HG03565 (cell line): ENCODE measurements around the gene MBOAT2.
"Not testable (repeated sequence)": the region's sequence is repeated elsewhere in the genome, so short reads cannot be mapped to it uniquely, and the experiment has no call there.

Experiments
- ATAC-seq: cut with Tn5 transposase; IDR thresholded peaks from one replicate; pipeline ENCODE4 v1.9.1; 2021; ENCODE audit warnings: mild to moderate bottlenecking, moderate library complexity; ENCODE audit not compliant: unreplicated experiment

Gene MBOAT2

DNA sequence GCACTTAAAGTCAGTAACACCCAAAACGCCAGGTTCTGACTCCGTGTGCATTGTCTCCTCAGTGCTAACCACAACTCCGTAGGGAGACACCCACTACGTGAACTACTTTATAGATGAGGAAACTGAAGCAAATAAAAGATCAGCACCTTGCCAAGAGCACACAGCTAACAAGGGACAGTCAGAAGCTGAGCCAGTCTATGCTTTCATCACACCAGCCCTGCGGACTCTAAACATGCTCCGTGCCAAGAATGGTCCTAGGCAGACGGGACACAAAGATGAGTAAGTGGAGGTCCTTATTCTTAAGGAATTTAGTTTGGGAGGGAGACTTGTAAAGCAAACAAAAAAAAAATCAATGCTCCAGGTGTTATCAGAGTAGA, 9.6 kb downstream of the MBOAT2 start:
- ATAC-seq: no peak

DNA sequence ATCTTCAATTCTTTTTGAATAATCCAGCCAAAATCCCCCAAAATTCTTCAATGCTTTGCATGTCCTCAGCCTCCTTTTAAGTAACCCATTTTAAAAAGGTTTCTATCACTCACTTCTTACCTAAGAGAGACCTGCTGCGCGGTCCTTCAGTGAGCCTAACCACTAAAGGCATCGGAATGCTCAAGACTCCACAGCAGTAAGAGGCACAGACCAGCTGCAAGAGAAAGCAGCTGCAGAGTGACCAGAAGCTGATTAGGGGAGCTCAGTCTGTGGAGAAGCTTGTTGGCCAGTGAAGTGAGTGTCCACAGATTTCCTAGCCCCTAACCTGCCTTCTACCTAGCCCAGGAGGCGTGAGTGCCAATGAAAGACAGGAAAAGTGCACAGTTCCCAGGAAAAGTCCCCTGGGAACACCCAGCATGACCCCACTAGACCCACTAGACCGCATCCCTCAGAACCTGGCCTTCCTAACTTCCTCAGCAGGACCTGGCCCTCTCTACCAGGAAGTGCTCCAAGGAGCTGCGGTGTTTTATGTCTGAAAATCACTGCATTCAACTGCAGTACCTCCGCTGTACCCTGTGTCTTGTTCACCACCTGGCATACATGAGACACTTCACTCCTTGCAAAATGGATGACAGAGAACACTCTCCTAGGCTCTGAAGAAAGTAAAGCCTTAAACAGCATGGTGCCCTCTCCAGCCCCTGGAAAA, 10.1 kb downstream of the MBOAT2 start:
- ATAC-seq: no peak

DNA sequence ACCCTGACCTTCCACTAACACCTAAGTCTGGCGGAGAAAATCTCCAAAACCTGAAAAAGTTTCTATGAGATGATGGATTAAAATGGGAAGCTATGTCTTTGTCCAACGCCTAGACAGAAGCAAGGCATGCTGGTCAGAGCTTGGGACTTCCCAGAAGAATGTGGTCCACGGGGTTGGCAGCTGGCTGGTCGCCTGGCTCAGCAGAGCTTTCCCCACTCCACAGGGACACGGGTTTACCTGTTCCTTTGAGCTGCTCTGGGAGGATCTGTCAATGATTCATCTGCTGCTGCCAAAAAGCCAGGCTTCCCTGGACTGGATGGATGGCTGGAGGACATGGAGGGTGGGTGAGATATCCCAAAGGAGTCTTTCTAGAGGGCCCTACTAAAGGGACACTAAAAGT, 10.8 kb downstream of the MBOAT2 start:
- ATAC-seq: no peak

DNA sequence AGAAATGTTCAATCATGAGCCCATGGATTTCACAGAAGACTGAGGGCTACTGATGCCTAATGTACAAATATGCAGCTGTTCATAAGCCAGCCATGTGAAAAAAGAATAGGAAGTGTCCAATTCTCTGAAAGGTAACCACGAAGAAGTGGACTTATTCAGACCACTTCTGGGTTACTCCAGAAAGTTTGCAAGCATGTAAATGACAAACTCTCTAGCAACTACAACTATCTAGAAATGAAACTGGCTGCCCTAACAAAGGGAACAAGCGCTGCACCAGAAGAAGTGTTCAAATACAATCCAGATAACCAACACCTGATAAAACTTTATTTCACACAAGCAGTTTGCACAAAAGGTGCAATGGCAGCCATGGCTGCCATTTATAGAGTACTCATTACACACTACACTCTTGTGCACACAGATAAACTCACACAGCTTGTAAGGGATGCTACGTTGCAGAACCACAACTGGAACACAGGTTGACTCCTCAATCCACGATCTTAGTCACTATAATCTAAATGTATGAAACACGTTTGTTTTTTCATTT, 13.9 kb downstream of the MBOAT2 start:
- ATAC-seq: no peak

GRCh38 chr2:8987410-8987809, 16.1 kb downstream of the MBOAT2 start:
- no peak for ATAC-seq

- no peak for ATAC-seq
Observed at GRCh38 chr2:8986327-8986976, 17.0 kb downstream of the MBOAT2 start.

GRCh38 chr2:8985561-8986326, 17.7 kb downstream of the MBOAT2 start:
- ATAC-seq: peak; percentile 32

DNA sequence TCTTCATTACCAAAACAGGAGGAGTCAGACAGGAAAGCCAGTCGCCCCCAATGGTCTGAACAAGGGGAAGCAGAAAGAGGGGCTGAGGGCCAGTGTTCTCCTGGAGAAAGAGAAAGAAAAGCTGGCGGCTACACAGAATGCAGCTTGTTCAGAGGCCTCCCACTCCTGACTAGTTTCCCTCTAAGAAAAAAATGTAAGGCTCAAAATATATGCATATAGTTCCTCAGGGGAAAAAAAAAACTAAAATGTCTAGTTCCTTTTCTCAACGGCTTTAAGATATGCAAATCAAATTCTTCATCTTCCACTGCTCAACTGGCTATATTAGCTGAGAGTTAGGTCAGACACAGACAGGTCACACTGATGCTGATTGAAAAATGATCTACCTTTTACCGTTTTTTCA, 18.6 kb downstream of the MBOAT2 start:
- no peak for ATAC-seq

DNA sequence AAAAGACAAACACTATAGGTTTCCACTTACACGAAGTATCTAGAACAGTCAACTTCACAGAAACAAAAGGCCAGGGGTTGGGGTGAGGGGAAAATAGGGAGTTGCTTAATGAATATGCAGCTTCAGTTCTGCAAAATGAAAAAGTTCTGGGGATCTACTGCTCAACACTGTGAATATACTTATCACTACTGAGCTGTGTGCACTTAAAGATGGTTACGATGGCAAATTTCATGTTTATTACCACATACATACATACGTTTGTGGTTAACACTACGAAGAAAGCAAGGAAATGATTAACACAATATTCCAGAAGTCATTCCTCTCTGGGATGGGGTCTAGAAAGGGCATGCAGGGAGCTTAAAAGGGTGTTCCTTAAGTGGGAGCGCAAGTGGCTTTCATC, 19.3 kb downstream of the MBOAT2 start:
- ATAC-seq: no peak

DNA sequence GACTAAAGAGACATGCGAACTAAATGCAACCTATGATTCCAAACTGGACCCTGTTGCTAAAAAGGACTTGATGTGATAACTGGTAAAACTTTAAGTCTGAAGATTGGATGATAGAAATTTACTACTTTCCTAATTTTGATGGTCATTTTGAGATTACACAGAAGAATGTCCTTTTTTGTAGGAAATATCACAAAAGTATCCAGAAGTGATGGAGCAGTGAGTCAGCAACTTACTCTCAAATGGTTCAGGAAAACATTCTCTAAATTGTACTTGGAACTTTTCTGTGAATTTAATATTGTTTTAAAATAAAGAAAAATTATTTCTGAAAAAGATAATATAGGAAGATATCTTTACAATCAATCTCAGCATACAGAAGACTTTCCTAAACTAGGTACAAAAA, 19.9 kb downstream of the MBOAT2 start:
- ATAC-seq: no peak

DNA sequence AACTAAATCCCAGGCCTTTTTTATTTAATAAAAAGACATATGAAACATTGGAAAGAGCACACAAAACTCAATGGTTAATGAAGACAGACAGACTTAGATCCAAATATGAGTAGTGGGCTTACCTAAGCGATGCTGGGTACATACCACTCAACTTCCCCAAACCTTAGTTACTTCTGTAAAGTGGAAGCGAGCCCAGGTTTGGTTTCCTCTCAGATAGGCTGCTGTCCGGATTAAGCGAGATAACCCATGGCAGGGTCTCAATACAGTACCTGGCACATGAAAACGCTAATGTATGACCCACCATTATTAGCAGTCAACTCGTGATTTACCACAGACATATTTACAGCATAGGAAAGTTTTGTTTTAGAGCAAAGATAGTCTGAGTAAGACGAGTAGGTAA, 21.6 kb downstream of the MBOAT2 start:
- ATAC-seq: no peak

- ATAC-seq: no peak
Observed at GRCh38 chr2:8980096-8980495, 23.4 kb downstream of the MBOAT2 start.

DNA sequence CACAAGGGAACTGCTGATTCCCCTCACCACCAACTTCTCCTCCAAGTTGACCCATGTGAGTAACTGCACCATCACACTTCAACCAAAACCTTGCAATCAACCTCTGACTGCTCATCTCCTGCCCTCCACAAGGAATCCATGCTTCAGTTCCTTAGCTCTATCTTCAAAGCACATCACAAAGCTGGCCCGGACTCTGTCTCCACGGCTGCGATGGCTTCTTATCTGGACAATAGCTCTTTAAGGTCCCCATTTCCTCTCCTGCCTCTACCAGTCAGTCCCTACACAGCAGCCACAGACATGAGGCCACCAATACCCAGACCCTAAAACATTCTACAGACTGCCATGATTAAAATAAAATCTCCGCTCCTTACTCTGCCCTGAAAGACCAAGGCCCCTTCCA, 25.7 kb downstream of the MBOAT2 start:
- ATAC-seq: no peak

- no peak for ATAC-seq
Observed at GRCh38 chr2:8976442-8977259, 26.8 kb downstream of the MBOAT2 start.

GRCh38 chr2:8974016-8974415, 29.5 kb downstream of the MBOAT2 start:
- ATAC-seq: no peak

GRCh38 chr2:8973017-8973416, 30.5 kb downstream of the MBOAT2 start:
- not testable (repeated sequence) for ATAC-seq

DNA sequence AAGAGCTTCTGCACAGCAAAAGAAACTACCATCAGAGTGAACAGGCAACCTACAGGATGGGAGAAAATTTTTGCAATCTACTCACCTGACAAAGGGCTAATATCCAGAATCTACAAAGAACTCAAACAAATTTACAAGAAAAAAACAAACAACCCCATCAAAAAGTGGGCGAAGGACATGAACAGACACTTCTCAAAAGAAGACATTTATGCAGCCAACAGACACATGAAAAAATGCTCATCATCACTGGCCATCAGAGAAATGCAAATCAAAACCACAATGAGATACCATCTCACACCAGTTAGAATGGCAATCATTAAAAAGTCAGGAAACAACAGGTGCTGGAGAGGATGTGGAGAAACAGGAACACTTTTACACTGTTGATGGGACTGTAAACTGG, 30.9 kb downstream of the MBOAT2 start:
- not testable (repeated sequence) for ATAC-seq

GRCh38 chr2:8969348-8969747, 34.1 kb downstream of the MBOAT2 start:
- ATAC-seq: not testable (repeated sequence)

- no peak for ATAC-seq
Observed at GRCh38 chr2:8966123-8966908, 37.2 kb downstream of the MBOAT2 start.
